ENCODE results near the gene ABCC11.

- TF ChIP-seq CTCF (conservative IDR thresholded peaks at IDR 0.05) (no peak), EZH2 (IDR thresholded peaks at IDR 0.05; ENCODE audit: low read depth) (no peak)
Measured at GRCh38 chr16:48212033-48212432, 35.3 kb downstream of the ABCC11 start.
